ENCODE results near the gene PPP3R2.

The PPP3R2 gene

DNA sequence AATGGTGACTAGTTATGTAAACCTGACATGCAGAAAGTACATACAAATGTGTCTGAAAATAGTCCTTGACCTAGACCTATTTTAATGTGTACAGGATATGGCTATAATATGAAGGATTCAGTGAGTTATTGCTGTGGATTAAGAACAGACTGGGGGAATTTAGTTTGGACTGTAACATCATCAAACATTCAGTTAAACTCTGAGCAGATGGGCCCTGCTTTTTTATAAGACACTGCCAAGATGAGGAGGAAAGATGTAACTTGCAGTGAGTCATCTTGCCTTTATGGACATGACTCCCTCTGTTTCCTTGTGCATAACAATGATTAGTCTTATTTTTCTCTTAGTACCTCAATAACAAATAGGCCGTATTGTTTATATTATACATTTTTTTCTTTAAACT, 12.2 kb downstream of the PPP3R2 start:
- CTCF ChIA-PET: no interaction called here
- no peak for DNase-seq (ENCODE audit: extremely low spot score)
- POLR2A ChIA-PET: no interaction called here
- TF ChIP-seq, protein P1, sequence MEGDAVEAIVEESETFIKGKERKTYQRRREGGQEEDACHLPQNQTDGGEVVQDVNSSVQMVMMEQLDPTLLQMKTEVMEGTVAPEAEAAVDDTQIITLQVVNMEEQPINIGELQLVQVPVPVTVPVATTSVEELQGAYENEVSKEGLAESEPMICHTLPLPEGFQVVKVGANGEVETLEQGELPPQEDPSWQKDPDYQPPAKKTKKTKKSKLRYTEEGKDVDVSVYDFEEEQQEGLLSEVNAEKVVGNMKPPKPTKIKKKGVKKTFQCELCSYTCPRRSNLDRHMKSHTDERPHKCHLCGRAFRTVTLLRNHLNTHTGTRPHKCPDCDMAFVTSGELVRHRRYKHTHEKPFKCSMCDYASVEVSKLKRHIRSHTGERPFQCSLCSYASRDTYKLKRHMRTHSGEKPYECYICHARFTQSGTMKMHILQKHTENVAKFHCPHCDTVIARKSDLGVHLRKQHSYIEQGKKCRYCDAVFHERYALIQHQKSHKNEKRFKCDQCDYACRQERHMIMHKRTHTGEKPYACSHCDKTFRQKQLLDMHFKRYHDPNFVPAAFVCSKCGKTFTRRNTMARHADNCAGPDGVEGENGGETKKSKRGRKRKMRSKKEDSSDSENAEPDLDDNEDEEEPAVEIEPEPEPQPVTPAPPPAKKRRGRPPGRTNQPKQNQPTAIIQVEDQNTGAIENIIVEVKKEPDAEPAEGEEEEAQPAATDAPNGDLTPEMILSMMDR (IDR thresholded peaks at IDR 0.05; ENCODE audit: control extremely low read depth, extremely low read depth, low read depth, missing control alignments): no peak

DNA sequence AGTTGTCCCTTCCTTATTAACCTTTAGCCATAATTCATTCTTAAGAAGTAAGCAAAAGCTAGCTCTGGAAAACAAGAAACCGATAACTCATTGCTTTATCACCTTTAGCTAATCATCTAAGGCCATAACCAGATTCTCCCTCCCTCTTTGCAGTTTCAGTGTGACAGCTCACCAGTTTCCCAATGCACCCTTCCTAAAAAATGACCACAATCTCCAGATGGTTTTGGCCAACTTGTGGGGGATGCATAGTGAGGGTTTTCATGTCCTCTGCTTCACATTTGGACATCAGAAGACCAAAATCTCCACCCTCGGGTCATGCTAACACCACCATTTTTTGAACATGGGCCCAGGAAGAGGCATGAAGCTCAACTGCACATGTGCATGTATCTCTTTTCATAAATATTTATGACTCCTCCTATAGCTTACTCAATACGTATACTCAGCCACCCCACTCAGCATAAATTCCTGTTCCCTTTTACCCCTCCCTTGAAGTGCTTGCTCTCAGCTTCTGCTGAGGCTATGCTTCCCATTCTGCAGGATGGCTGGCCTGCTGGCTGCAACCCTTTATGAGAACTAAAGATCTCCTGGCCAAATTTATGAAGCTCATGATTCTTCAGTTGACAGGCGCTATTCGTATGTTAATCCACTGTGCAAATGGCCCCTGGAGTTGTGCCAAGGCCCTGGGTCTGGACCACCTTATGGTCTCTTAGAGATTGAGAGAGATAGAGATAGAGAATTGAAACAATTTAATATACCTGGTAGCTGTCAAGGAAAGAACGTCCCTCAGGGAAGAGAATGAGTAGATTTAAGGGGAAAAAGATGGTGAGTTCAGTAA, 14.8 kb downstream of the PPP3R2 start:
- ChIA-PET POLR2A (no interaction called here), CTCF (interaction anchor here (0.9 to 1.3 kb wide), 3 partner anchors 11 to 34 kb away, joined by 3 to 4 read pairs (median 3); no protein-coding TSS in a partner anchor)
- DNase-seq (ENCODE audit: extremely low spot score): no peak
- TF ChIP-seq, protein P1 (IDR thresholded peaks at IDR 0.05; ENCODE audit: control extremely low read depth, extremely low read depth, low read depth, missing control alignments): no peak

DNA sequence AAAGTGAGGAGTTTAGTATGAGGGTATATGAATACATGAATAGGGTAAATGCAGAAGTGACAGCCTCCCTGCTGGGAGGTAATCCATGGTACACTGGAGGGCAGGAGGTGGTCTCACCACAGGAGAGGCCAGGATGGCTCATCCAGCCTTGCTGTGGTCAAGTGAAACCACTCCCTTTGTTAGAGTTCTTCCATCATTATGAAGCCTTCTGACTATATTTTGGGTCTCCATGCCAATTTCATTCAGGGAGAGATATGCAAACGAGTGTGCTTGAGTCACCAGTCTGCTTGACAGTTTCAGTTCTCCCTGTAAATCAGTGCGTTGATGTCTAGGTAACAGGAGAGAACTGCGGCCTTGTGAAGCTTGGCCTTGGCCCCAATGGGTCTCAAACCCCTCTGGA, 16.4 kb downstream of the PPP3R2 start:
- POLR2A ChIA-PET: no interaction called here
- TF ChIP-seq, protein P1 (IDR thresholded peaks at IDR 0.05; ENCODE audit: control extremely low read depth, extremely low read depth, low read depth, missing control alignments): no peak
- no peak for DNase-seq (ENCODE audit: extremely low spot score)
- CTCF ChIA-PET: no interaction called here

DNA sequence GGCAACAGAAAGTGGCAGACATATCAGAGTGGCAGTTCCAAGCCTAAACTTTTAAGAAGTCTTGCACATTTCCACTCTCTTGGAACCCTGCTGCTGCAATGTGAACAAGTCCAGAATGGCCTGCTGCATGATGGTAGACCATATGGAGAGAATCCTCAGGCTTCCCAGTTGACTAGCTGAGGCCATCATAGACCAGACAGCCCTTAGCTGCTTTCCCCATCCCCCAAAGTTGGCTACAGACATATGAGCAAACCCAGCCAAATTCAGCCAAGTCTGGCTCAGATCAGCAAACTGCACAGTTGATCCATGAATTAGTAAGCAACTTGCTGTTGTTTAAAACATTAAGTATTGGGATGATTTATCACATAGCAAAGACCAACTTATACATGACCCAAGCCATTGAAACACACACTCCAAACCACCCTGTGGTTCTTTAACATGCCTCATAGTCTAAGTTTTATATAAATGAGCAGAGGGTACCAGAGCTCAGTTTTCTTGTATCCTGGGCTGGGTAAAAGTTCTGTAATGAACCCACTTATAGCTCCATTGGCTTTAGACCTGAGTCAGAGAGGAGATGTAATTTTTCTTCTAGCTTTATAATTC, 19.9 kb downstream of the PPP3R2 start:
- CTCF ChIA-PET: interaction anchor here (1.5 kb wide), 1 partner anchor 24 kb away, joined by 3 read pairs; no protein-coding TSS in a partner anchor
- DNase-seq (ENCODE audit: extremely low spot score): no peak
- POLR2A ChIA-PET: no interaction called here

DNA sequence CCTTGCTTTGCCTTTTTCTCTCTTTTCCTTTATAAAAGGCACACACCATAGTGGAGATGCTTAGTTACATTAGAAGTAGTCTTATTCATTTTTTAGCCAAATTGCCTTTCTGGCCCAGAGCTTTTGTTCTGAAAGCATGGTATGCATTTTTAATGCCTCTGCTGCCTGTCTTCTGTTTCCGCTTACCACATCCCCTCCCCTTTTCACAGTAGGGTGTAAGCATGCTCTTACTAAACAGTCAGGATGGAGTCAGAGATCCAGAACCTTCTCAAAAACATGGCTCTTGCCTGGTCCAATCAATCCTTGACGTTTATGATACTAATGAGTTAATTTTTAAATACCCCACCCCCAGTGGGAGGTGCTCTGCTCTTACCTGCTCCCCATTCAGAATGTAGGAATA, 22.5 kb downstream of the PPP3R2 start:
- no peak for DNase-seq (ENCODE audit: extremely low spot score)
- TF ChIP-seq, protein P1 (IDR thresholded peaks at IDR 0.05; ENCODE audit: control extremely low read depth, extremely low read depth, low read depth, missing control alignments): no peak
- ChIA-PET POLR2A (no interaction called here), CTCF (interaction anchor here (1.1 to 1.3 kb wide), 3 partner anchors 10 to 34 kb away, joined by 3 read pairs; no protein-coding TSS in a partner anchor)

More for the DNA sequence above, 19.9 kb downstream of the PPP3R2 start:
- TF ChIP-seq, protein P1 (IDR thresholded peaks at IDR 0.05; ENCODE audit: control extremely low read depth, extremely low read depth, low read depth, missing control alignments): no peak

DNA sequence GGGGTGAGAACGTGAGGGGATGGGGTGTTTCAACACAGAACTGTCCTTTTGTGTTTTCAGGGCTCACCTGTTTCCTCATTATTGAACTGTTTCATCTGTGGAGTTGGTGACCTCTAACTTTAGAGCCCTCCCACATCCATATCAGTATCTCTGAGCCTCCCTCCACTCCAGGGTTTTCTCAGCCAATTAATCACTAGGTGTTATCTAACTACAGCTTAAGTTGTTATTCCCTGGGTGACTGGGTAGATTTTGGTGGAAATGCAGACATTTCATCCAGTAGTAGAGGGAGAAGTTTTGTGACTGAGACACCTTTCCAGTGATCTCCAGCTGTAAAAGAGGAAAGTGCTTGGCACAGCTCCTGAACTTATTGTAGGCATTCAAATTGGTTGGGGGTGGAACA, 23.7 kb downstream of the PPP3R2 start:
- POLR2A ChIA-PET: no interaction called here
- TF ChIP-seq, protein P1 (IDR thresholded peaks at IDR 0.05; ENCODE audit: control extremely low read depth, extremely low read depth, low read depth, missing control alignments): no peak
- no peak for DNase-seq (ENCODE audit: extremely low spot score)
- CTCF ChIA-PET: interaction anchor here (1.0 kb wide), 1 partner anchor 8 kb away, joined by 5 read pairs; no protein-coding TSS in a partner anchor

Data from GM10248 (cell line).